ENCODE results near the gene PMF1.

DNA sequence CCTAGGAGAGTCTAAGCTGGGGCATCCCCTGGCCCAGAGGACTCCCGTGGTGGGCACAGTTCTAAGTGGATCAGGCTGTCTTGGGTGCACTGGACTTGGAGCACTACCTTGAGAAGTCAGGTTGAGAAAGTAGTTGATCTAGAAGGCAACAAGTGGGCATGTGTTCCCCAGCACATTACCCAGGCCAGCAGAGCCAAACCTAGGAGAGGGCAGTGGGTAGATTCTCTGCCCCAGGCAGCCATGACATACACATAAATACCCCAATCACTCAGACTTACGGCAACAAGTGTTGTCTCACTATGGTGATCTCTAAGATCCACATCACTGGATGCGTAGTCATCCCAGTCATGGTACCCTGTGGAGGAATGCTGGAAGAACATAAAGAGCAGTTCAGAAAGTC is 1.6 kb upstream of the PMF1 start:
- TF ChIP-seq, protein P1, sequence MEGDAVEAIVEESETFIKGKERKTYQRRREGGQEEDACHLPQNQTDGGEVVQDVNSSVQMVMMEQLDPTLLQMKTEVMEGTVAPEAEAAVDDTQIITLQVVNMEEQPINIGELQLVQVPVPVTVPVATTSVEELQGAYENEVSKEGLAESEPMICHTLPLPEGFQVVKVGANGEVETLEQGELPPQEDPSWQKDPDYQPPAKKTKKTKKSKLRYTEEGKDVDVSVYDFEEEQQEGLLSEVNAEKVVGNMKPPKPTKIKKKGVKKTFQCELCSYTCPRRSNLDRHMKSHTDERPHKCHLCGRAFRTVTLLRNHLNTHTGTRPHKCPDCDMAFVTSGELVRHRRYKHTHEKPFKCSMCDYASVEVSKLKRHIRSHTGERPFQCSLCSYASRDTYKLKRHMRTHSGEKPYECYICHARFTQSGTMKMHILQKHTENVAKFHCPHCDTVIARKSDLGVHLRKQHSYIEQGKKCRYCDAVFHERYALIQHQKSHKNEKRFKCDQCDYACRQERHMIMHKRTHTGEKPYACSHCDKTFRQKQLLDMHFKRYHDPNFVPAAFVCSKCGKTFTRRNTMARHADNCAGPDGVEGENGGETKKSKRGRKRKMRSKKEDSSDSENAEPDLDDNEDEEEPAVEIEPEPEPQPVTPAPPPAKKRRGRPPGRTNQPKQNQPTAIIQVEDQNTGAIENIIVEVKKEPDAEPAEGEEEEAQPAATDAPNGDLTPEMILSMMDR (IDR thresholded peaks at IDR 0.05), result no peak
- TF ChIP-seq POLR2A (IDR thresholded peaks at IDR 0.05), result no peak

All from esophagus squamous epithelium (tissue), 4 donors.